ENCODE measurements around the gene ERLIN1.
"Not testable (repeated sequence)": the region's sequence is repeated elsewhere in the genome, so short reads cannot be mapped to it uniquely, and the experiment has no call there.

ERLIN1 gene

GRCh38 chr10:100131571-100131970 lies 54.3 kb downstream of the ERLIN1 start:
- DNase-seq: no peak

- no peak for DNase-seq
Observed at GRCh38 chr10:100130831-100131230, 55.0 kb downstream of the ERLIN1 start.

- DNase-seq: no peak
Observed at GRCh38 chr10:100129424-100129823, 56.4 kb downstream of the ERLIN1 start.

- DNase-seq: no peak
Observed at GRCh38 chr10:100128951-100129350, 56.9 kb downstream of the ERLIN1 start.

- not testable (repeated sequence) for DNase-seq
Observed at GRCh38 chr10:100125335-100125734, 60.5 kb downstream of the ERLIN1 start.

- DNase-seq: no peak
Observed at GRCh38 chr10:100124097-100124496, 61.7 kb downstream of the ERLIN1 start.

- no peak for DNase-seq
Observed at GRCh38 chr10:100122780-100123179, 63.0 kb downstream of the ERLIN1 start.

- DNase-seq: no peak
Observed at GRCh38 chr10:100120550-100120949, 65.3 kb downstream of the ERLIN1 start.

- DNase-seq: no peak
Observed at GRCh38 chr10:100119726-100120125, 66.1 kb downstream of the ERLIN1 start.

- no peak for DNase-seq
Observed at GRCh38 chr10:100114976-100115770, 70.7 kb downstream of the ERLIN1 start.

GRCh38 chr10:100114460-100114859 lies 71.4 kb downstream of the ERLIN1 start:
- no peak for DNase-seq

- no peak for DNase-seq
Observed at GRCh38 chr10:100109670-100110069, 76.2 kb downstream of the ERLIN1 start.

- no peak for DNase-seq
Observed at GRCh38 chr10:100106865-100107264, 79.0 kb downstream of the ERLIN1 start.

- no peak for DNase-seq
Observed at GRCh38 chr10:100104300-100104699, 81.5 kb downstream of the ERLIN1 start.

- DNase-seq: no peak
Observed at GRCh38 chr10:100103581-100103980, 82.2 kb downstream of the ERLIN1 start.

- DNase-seq: no peak
Observed at GRCh38 chr10:100101192-100102076, 84.4 kb downstream of the ERLIN1 start.

GRCh38 chr10:100100651-100101184 lies 85.1 kb downstream of the ERLIN1 start:
- no peak for DNase-seq
